Prostate gland (tissue), 2 donors: ENCODE measurements around the gene PSD2. TPM values are rescaled to one million over a fixed set of nuclear protein-coding genes. Genes with fewer than 3 reads are reported as not detected.

ENCODE experiments used
- DNase-seq: peaks from one replicate; pipeline ENCODE4 v3.0.0-alpha.2; 2019; ENCODE audit warnings: low spot score
- H3K27ac ChIP-seq, 2 donors: fragments of 200-600 bp; sonication (generic); 2 replicates each; pipeline ENCODE4 v1.5.1; 2017 to 2019
- H3K27me3 ChIP-seq: fragments of 200-600 bp; sonication (generic); replicated peaks from 2 replicates; pipeline ENCODE4 v1.5.1; 2019; ENCODE audit not compliant: insufficient read depth
- H3K36me3 ChIP-seq, 2 donors: fragments of 200-600 bp; sonication (generic); 1 replicate in 1 of 2; 2 replicates in 1 of 2; pipeline versions ENCODE4 v1.5.1 to v1.8.1; 2017 to 2019
- H3K4me1 ChIP-seq: fragments of 200-600 bp; sonication (generic); replicated peaks from 2 replicates; pipeline ENCODE4 v1.5.1; 2019
- H3K4me3 ChIP-seq, 2 donors: fragments of 200-600 bp; sonication (generic); 2 replicates each; pipeline ENCODE4 v1.5.1; 2017 to 2019
- H3K9me3 ChIP-seq: fragments of 200-600 bp; sonication (generic); 2 replicates; pipeline ENCODE4 v1.5.1; 2017
- CTCF ChIP-seq, 4 experiments: fragments of 200-600 bp in 2 of 4; fragments of 450-650 bp in 2 of 4; sonication (generic) in 2 of 4; IDR thresholded peaks; 1 replicate in 3 of 4; 2 replicates in 1 of 4; pipeline ENCODE4 v1.5.1; 2016 to 2019; ENCODE audit warnings: antibody characterized with exemption in 4 of 4, mild to moderate bottlenecking in 2 of 4, moderate library complexity in 2 of 4
- POLR2A ChIP-seq: fragments of 450-650 bp; IDR thresholded peaks from one replicate; pipeline ENCODE4 v1.6.1; 2016; ENCODE audit warnings: antibody characterized with exemption, mild to moderate bottlenecking
- POLR2AphosphoS5 ChIP-seq: sonication (generic); formaldehyde crosslinking; IDR thresholded peaks from one replicate; pipeline ENCODE4 v1.6.1; 2017; ENCODE audit warnings: antibody characterized with exemption
- WGBS: methylation state at CpG from one replicate; pipeline ENCODE4 v1.1.5; 2018; 5-methylcytosine and 5-hydroxymethylcytosine counted together
- intact Hi-C: fragments of 100-400 bp; cut with DNase I; formaldehyde crosslinking; loops from one replicate; pipeline ENCODE4 v1.14.2; 2022
- total RNA-seq, 2 donors: library from RNA; depleted of rRNA; stranded (reverse); fragments of >200 nt; gene quantifications; one replicate each; pipeline ENCODE4 v1.1.0, GENCODE V29; 2016

PSD2 gene
- total RNA-seq, 2 donors from 2014 or later: 0.46 to 0.74 TPM

GRCh38 chr5:139833525-139833924 lies 37.9 kb downstream of the PSD2 start:
- no peaks in the 10 kb centered on the region for H3K36me3 ChIP-seq
- 48% methylated on average over 3 of the region's 3 CpGs for WGBS
- no peak for DNase-seq
- no peaks in the 10 kb centered on the region for H3K27me3 ChIP-seq
- H3K4me1 ChIP-seq: no peaks in the 10 kb centered on the region
- intact Hi-C loops: no loop called here
- no peak overlapping the region for H3K4me3 ChIP-seq
- no peaks in the 10 kb centered on the region for H3K9me3 ChIP-seq
- H3K27ac ChIP-seq: no peak overlapping the region
- TF ChIP-seq CTCF (IDR thresholded peaks at IDR 0.05) (no peak), POLR2A (no peak), POLR2AphosphoS5 (no peak)

GRCh38 chr5:139835656-139836055 lies 40.0 kb downstream of the PSD2 start:
- intact Hi-C loops: no loop called here

GRCh38 chr5:139836469-139837208 lies 41.0 kb downstream of the PSD2 start:
- WGBS: 90% methylated on average over 22 of the region's 22 CpGs

More at GRCh38 chr5:139835656-139836055, 40.0 kb downstream of the PSD2 start:
- 50% methylated on average over 3 of the region's 3 CpGs for WGBS
- H3K4me1 ChIP-seq: no peaks in the 10 kb centered on the region
- no peaks in the 10 kb centered on the region for H3K9me3 ChIP-seq
- H3K27me3 ChIP-seq: no peaks in the 10 kb centered on the region
- H3K36me3 ChIP-seq: no peaks in the 10 kb centered on the region
- no peak overlapping the region for H3K27ac ChIP-seq
- no peak overlapping the region for H3K4me3 ChIP-seq
- TF ChIP-seq POLR2A (no peak), POLR2AphosphoS5 (no peak), CTCF (IDR thresholded peaks at IDR 0.05) (no peak)
- DNase-seq: no peak

GRCh38 chr5:139837711-139838380 lies 42.2 kb downstream of the PSD2 start:
- no peaks in the 10 kb centered on the region for H3K9me3 ChIP-seq
- no peaks in the 10 kb centered on the region for H3K4me1 ChIP-seq
- no peak for DNase-seq
- no peak overlapping the region for H3K27ac ChIP-seq
- WGBS: 71% methylated on average over 10 of the region's 10 CpGs
- no peaks in the 10 kb centered on the region for H3K27me3 ChIP-seq
- no peaks in the 10 kb centered on the region for H3K36me3 ChIP-seq
- TF ChIP-seq POLR2AphosphoS5: no peak
- TF ChIP-seq POLR2A: no peak
- TF ChIP-seq CTCF (IDR thresholded peaks at IDR 0.05): no peak
- H3K4me3 ChIP-seq: no peak overlapping the region
- intact Hi-C loops: no loop called here

More at GRCh38 chr5:139836469-139837208, 41.0 kb downstream of the PSD2 start:
- Histone ChIP-seq H3K27me3 (no peaks in the 10 kb centered on the region), H3K9me3 (no peaks in the 10 kb centered on the region), H3K4me3 (no peak overlapping the region), H3K27ac (no peak overlapping the region), H3K36me3 (no peaks in the 10 kb centered on the region), H3K4me1 (no peaks in the 10 kb centered on the region)
- TF ChIP-seq POLR2A (no peak), CTCF (IDR thresholded peaks at IDR 0.05) (no peak), POLR2AphosphoS5 (no peak)
- intact Hi-C loops: no loop called here
- DNase-seq: no peak
